ENCODE measurements around the gene MTPN.

The MTPN gene

GRCh38 chr7:135910393-135911036 is 66.6 kb downstream of the MTPN start:
- TF ChIP-seq, protein P1, sequence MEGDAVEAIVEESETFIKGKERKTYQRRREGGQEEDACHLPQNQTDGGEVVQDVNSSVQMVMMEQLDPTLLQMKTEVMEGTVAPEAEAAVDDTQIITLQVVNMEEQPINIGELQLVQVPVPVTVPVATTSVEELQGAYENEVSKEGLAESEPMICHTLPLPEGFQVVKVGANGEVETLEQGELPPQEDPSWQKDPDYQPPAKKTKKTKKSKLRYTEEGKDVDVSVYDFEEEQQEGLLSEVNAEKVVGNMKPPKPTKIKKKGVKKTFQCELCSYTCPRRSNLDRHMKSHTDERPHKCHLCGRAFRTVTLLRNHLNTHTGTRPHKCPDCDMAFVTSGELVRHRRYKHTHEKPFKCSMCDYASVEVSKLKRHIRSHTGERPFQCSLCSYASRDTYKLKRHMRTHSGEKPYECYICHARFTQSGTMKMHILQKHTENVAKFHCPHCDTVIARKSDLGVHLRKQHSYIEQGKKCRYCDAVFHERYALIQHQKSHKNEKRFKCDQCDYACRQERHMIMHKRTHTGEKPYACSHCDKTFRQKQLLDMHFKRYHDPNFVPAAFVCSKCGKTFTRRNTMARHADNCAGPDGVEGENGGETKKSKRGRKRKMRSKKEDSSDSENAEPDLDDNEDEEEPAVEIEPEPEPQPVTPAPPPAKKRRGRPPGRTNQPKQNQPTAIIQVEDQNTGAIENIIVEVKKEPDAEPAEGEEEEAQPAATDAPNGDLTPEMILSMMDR (IDR thresholded peaks at IDR 0.05): no peak

DNA sequence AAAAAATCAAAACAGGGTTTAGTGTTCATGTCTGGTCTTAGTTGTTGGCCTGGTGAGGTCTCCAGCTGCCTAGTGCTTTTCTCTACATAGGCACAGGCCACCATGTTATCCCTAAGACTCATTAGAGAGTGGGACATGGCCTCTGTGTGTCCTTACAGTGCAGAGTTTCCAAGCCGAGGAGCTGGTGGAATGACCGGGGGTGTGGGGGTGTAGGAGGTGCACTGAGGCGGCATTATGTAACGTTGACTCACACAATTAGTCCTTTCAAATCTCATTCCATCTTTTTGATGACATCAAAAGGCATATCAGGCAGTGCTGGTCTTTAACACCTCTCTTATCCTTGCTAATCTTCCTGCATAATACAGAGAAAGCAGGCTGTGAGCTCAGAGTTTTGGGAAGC is 71.3 kb downstream of the MTPN start:
- TF ChIP-seq, protein P1 (IDR thresholded peaks at IDR 0.05): no peak

- TF ChIP-seq, protein P1 (IDR thresholded peaks at IDR 0.05): no peak
These were observed 71.8 kb downstream of the MTPN start for GRCh38 chr7:135905355-135905754.

DNA sequence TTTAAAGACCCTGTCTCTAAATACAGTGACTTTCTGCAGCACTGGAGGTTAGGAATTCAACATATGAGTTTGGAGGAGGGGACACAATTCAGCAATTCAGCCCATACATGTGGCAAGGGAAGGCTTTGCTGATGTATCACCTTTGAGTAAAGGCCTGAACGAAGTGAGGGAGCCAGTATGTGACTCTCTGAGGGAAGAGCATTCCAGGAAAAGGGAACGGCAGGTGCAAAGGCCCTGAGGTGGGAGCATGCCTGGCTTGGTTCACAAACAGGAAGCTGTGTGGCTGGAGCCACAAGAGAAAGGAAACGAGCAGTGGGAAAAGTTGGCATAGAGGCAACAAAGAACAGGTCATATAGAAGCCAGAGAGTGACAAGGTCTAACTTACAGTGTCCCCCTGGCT is 72.9 kb downstream of the MTPN start:
- TF ChIP-seq, protein P1 (IDR thresholded peaks at IDR 0.05): no peak

DNA sequence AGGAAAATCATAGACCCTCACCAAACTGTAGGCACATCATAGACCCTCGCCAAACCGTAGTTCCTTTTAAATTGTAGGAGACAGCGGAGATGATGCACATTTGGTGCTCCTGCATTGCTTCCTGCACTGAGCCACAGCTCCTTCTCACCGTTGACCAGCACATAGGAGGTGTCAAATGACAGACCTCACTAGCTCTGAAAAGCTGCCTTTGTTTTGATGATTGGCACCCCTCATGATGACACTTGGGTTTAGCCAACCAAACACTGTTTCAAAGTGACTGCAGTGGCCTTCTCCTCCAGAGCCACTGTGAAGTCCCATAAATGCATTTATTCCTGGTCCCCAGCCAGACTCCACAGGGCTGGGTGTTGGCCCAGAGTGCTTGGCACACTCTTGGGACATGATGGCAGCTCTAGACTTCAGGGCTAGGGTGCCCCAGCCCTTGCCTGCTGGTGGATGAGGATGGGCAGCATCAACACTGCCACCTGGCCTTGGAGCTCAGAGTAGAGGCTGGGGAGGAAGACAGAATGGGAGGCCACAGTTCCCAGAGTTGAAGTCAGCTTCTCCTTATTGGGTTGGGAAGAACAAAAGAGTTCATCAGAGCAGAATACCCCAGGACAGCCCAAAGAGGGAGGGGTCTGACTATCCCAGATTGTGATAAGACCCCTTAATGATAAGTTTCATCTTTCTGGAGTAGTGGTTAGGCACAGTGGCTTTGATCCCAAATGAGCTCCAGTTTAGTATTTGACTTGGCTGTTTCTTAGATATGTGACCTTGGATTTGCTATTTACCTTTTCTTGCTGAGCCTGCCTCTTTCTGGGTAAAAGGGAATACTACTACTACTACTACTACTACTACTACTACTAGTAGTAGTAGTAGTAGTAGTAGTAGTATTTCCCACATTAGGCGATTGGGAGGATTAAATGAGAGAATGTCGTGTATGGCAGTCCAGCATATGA is 75.3 kb downstream of the MTPN start:
- TF ChIP-seq, protein P1 (IDR thresholded peaks at IDR 0.05): no peak

DNA sequence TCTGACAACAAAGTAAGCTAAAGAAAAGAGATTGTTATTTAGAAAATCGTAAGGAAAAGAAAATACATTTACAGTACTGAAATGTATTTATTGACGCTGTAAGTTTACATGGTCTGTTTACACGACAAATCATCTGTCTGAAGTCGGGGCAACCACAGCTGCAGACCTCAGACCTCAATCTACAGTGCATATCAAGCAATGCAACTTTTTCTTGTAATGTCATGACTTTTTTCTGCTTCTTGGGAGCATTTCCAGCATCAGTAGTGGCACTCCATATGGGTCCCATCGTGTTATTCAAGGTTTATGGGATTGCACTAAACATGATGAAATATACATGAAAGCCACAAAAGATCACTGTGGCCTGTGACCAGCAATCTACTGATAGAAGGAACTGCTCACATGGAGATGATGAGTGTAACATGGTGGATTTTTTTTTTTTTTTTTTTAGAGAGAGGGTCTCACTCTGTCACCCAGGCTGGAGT is 77.1 kb downstream of the MTPN start:
- TF ChIP-seq, protein P1 (IDR thresholded peaks at IDR 0.05): no peak

DNA sequence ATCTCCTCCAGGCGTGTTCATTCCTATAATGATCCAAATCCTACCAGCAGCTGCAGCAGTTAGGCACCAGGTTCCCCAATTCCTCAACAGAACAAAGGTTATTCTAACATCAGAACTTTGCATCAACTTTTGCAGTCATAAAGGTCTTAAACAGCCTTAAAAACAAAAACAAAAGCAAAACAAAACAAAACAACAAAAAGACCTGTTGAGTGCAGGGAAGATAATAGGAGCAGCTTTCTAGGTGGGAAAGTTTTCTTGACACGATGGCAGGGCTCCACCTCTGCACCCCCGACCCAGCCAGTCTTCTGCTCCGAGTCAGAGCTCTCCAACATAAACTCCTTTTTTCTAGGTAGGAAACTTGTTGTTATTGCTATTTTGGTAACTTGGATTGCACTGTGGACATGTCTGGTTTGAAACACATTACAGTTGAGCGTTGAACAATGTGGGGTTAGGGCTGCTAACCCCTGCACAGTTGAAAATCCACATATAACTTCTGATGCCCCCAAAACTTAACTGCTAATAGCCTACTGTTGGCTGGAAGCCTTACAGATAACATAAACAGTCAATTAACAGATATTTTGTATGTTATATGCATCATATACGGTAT is 77.6 kb downstream of the MTPN start:
- TF ChIP-seq, protein P1 (IDR thresholded peaks at IDR 0.05): no peak

Measured in LNCAP (cell line).